ENCODE results near the gene VCL.
"Not testable (repeated sequence)": the region's sequence is repeated elsewhere in the genome, so short reads cannot be mapped to it uniquely, and the experiment has no call there.

VCL gene

GRCh38 chr10:74104996-74105395 lies 107.1 kb downstream of the VCL start:
- no peak for DNase-seq (ENCODE audit: low read depth, low spot score)

DNA sequence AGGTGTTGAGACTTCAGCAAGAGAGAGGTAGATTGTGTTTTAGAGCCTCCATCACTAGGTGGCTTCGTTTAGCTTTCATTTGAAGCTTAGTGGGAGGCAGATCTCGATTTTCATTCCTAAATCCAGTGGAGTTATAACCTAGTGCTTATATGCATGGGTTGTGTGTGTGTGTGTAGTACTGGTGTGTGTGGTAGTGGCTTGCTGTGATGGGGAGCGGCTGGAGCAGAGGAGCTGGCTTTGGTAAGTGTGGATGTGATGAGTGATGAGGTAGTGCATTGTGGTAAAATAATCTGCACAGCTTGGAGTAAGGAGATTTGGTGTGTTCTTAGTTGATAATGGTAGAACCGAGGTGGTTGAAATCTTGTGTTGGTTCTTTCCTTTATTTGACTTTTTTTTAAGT lies 109.5 kb downstream of the VCL start:
- DNase-seq (ENCODE audit: low read depth, low spot score), result no peak

DNA sequence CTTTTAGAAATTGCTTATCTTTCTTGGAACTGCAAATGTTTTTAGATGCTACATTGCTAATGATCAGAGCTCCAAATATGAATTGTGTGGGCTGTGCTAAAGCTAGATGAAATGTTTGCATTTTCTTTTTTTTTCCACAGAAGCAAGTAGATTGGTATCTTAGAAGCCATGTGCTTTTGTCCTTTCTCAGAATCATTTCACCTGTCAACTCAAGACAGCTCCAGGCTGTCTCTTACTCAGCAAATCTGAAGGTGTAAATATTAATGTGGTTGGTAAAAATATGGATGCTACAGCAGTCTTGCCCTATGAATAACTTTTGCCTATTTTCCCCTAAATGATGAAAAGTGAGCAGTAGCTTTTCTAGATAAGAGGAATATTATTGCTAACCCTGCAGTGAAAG lies 111.5 kb downstream of the VCL start:
- no peak for DNase-seq (ENCODE audit: low read depth, low spot score)

DNA sequence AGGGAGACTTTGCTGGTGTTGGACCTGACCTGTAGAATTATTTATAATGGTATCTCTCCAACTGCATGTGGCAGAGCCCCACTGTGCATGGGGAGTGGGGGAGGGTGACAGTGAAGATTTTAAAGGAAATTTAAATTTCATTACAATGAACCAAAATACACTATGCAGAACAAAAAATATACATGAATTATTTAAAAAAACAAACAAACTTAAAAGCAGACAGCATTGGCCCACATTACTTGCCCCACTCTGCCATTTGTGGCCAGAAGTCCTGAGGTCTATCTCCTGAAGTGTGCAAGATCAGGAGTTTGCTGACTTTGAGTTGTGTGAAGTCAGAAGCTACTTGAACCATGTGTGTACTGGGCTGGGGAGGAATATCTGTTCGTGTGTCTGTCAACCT lies 112.2 kb downstream of the VCL start:
- DNase-seq (ENCODE audit: low read depth, low spot score), result no peak

DNA sequence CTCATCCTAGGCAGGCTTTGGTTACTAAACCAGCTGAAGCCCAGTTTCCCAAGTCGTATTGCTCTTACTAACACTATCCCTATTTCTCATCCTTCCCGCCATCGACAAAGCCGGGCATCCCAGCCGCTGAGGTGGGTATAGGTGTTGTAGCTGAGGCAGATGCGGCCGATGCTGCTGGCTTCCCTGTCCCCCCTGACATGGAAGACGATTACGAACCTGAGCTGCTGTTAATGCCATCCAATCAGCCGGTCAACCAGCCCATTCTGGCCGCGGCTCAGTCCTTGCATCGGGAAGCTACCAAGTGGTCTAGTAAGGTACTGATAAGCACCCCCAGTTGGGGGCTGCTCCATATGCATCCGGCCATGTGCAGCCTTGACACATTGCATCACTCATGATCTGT lies 113.9 kb downstream of the VCL start:
- no peak for DNase-seq (ENCODE audit: low read depth, low spot score)

GRCh38 chr10:74113546-74113945 lies 115.6 kb downstream of the VCL start:
- no peak for DNase-seq (ENCODE audit: low read depth, low spot score)

DNA sequence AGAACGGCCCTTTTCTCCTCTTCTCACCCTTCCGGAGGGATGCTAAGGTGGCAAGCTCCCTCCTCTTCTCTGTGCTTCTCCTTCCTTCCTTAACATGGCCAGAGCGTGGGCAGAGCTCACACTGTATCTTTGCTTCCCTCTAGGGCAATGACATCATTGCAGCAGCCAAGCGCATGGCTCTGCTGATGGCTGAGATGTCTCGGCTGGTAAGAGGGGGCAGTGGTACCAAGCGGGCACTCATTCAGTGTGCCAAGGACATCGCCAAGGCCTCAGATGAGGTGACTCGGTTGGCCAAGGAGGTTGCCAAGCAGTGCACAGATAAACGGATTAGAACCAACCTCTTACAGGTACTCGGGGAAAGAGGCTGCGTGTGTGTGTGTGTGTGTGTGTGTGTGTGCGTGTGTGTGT lies 116.1 kb downstream of the VCL start:
- DNase-seq (ENCODE audit: low read depth, low spot score), result no peak

- no peak for DNase-seq (ENCODE audit: low read depth, low spot score)
Observed at GRCh38 chr10:74117738-74118137, 119.8 kb downstream of the VCL start.

GRCh38 chr10:74118804-74119203 lies 120.9 kb downstream of the VCL start:
- DNase-seq (ENCODE audit: low read depth, low spot score), result no peak

DNA sequence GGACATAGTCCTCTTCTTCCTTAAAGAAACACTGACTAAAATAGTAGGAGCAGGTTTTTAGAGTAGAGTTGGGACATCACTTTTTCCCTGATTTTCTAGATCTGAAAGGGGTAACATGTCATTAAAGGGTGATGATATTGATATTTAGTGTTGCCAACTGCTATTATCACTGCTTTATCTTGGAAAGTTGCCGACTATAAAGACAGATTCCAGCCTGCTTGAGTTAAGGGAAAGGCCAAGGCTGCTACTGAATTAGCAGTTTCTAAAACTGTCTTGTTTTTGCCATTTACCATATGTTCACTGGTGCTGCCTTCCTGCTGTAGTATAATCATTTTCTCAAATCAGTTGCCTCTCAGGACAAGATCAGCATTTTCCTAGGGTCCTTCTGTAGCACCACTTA lies 123.0 kb downstream of the VCL start:
- DNase-seq (ENCODE audit: low read depth, low spot score), result no peak

GRCh38 chr10:74121368-74121767 lies 123.5 kb downstream of the VCL start:
- no peak for DNase-seq (ENCODE audit: low read depth, low spot score)

DNA sequence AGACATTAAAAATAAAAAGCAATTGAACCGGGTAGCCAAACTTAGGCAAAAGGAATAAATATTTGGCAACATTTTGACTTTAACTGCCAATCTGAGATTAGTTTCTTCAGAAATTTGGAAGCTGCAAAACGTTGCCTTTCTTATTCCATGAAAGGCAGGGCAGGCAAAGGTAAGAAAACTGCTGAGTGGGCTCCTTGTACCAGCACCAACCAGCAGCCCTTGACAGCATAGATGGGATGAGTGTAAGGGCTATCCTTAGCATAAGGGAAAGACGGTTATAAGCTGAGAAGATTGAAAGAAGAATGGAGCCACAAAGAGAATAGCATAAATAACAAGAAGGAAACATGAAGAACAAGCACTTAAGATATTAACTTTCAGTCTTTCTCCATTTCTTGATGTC lies 124.1 kb downstream of the VCL start:
- no peak for DNase-seq (ENCODE audit: low read depth, low spot score)

DNA sequence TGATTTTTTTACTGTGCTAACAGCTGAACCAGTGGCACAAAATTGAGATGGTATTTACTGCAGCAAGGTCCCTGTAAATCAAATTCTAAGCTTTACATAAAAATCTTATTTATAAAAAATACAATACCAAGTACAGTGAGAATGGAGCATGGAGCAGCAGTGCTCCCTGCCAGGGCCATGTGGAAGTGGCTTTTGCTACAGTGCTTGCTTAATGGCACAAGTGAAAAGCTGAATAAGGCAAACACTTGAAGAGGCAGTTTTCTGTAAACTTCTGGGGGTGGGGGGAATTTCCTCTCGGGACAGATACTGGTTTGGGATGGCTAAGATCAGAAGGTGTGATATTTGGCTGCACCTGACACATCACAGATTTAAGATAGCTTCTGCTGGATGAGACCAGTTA lies 125.2 kb downstream of the VCL start:
- no peak for DNase-seq (ENCODE audit: low read depth, low spot score)

DNA sequence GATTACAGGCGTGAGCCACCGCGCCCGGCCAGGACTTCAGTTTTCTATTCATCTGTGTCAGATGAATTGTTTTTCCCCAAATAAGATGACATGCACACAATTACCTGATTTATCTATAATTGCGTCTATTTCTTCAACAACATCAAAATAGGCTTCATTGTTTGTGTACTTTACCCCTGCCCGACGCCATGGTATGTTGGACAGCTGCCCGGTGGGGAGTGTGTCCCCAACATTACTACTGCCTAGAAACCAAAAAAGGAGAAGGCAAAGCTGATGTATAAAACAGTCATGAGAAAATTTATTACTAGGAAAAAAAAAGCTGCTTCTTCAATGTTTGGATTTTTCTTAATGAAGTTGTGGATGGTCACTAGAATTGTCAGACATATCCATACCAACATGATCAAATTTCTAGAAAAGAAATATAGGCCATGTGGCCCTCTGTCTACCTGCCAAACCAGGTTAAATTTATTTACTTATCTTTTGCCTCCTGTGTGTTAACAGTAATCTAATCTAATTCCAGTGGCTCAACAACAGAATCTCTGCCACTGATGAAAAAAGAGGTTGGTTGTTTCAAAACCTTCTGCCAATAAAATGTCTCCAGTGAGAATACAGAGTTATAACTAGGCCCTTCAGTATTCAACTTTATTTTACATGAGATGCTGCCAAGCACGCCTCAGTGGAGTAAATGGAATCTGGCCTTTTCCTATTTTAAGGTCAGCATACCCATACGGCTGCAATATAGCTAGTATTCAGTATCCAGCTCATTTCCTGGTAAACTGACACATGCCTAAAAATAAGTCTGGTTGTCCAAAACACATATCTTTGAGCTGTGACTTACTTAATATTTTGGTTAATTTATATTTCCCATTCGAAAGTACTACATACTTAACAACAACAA lies 136.3 kb downstream of the VCL start:
- DNase-seq (ENCODE audit: low read depth, low spot score), result no peak

GRCh38 chr10:74135452-74135851 lies 137.5 kb downstream of the VCL start:
- no peak for DNase-seq (ENCODE audit: low read depth, low spot score)

GRCh38 chr10:74137992-74138391 lies 140.1 kb downstream of the VCL start:
- no peak for DNase-seq (ENCODE audit: low read depth, low spot score)

GRCh38 chr10:74138596-74138995 lies 140.7 kb downstream of the VCL start:
- not testable (repeated sequence) for DNase-seq (ENCODE audit: low read depth, low spot score)

- no peak for DNase-seq (ENCODE audit: low read depth, low spot score)
Observed at GRCh38 chr10:74139981-74140380, 142.1 kb downstream of the VCL start.

GRCh38 chr10:74140553-74140952 lies 142.6 kb downstream of the VCL start:
- no peak for DNase-seq (ENCODE audit: low read depth, low spot score)

GRCh38 chr10:74145133-74145532 lies 147.2 kb downstream of the VCL start:
- DNase-seq (ENCODE audit: low read depth, low spot score), result peak; percentile 71

DNA sequence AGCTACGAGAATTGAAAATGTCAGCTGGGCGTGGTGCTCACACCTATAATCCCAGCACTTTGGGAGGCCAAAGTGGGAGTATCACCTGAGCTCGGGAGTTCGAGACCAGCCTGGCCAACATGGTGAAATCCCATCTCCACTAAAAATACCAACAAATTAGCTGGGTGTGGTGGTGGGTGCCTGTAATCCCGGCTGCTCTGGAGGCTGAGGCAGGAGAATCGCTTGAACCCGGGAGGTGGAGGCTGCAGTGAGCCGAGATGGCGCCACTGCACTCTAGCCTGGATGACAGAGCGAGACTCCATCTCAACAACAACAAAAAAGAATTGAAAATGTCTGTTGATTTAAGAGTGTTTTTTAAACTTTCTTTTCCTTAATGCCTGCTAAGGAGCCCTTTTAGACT lies 149.1 kb downstream of the VCL start:
- DNase-seq (ENCODE audit: low read depth, low spot score), result not testable (repeated sequence)

DNA sequence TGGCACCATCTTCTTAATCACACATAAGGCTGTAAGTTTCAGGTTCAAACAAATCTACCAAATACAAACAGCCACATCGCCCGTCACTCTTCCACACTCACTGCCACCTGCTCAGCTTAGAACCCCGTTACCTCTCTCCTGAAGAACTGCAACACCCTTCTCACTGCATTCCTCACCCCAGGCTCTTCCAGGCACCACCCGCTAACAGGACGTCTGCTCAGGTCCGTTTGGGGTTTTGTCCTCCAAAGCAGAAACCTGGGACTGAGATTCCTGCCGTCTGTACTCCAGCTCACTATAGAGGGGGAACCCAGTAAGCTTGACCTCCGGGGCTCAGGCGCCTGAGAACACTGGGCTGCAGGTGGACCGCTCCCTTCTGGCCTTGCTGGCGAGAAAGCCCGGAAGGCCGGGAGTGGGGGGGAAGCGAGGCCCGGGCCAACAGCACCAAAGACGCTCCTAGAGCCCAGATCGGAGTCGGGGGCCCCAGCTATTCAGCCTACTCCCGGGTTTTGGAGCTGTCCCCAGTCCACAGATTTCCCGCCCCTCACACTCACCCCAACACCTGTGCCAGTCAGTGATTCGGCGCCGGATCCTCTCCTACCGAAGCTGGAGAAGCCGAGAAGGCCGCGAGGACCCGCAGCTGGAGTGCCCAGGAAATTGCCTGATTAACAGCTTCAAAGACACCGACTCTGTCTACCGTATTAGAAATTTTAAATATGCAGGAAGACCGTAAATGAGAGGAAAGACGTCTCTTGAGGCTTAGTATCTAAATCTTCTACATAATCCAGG lies 152.5 kb downstream of the VCL start, which contains the start of gene AP3M1:
AP3M1 (minus strand) TSS at position 625 of the 786 bp plus-strand sequence. CDS start 12,449 bp downstream, outside the sequence.
- no peak for DNase-seq (ENCODE audit: low read depth, low spot score)
